Hepatocyte (in vitro differentiated cells): Measurements from ENCODE around the gene PRXL2B.

ENCODE experiments used
- CTCF ChIP-seq: fragments of 200-600 bp; sonication (generic); IDR thresholded peaks from 2 replicates; pipeline ENCODE4 v1.5.1; 2016; ENCODE audit warnings: antibody characterized with exemption, mild to moderate bottlenecking; ENCODE audit not compliant: poor library complexity
- EZH2 ChIP-seq: fragments of 200-600 bp; sonication (generic); IDR thresholded peaks from 2 replicates; pipeline ENCODE4 v1.6.1; 2016; ENCODE audit warnings: antibody characterized with exemption, mild to moderate bottlenecking, borderline replicate concordance
- EZH2phosphoT487 ChIP-seq: fragments of 200-600 bp; sonication (generic); IDR thresholded peaks from one replicate; pipeline ENCODE4 v1.6.1; 2018; ENCODE audit warnings: antibody characterized with exemption, mild to moderate bottlenecking, low read depth, moderate library complexity; ENCODE audit not compliant: unreplicated experiment, severe bottlenecking

- TF ChIP-seq CTCF (no peak), EZH2 (no peak), EZH2phosphoT487 (no peak)
These were observed 31.4 kb downstream of the PRXL2B start for GRCh38 chr1:2617971-2618470.
